ENCODE results near the gene SLAMF8.

Gene SLAMF8

DNA sequence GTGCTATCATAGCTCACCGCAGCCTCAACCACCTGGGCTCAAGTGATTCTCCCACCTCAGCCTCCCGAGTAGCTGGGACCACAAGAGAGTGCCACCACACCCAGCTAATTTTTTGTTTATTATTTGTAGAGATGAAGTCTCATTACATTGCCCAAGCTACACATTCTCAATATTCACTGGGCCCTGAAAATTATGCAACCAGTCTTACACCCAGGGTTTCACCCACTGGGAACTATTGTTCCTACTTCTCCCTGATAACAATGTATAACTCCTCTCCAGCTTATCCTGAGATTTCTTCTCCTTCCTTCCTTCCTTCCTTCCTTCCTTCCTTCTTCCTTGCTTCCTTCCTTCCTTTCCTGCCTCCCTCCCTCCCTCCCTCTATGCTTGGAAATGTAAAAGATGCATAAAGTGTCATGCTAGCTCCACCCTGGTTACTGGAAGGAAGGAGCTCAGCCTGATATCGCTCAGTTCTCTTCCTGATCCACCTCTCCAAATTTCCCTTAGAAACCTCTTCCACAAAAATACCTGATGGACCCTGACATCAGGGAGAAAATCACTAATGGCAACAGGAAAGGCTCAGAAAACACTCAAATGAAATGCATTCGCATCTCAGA is 47.0 kb downstream of the SLAMF8 start:
- DNase-seq (ENCODE audit: low spot score): no peak

DNA sequence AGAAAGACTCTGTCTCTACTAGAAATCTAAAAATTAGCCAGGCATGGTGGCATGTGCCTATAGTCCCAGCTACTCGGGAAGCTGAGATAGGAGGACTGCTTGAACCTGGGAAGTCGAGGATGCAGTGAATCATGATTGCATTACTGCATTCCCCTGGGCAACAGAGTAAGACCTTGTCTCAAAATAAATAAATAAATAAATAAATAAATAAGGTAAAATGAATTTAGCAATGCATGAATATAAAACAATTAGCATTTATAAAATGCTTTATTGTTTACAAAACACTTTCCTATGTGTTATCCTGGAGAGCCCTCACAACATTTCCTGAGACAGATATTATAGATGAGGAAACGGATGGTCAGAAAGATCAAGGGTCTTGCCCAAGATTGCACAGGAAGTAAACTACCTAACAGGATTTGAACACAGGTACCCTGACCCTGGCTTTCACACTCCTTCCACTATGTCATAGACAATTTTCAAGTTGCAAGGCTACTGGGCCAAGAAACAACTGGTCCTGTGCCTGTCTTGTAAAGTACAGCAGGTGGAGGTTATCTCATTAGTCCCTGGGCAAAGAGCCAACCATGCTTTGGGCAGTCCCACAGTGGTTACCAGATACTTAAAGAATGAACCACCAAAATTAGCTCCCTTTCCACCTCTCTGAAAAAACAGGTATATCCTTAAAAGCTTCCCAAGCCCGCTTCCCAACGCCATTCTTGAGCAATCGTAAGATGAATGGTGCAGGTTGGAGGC is 51.2 kb downstream of the SLAMF8 start:
- no peak for DNase-seq (ENCODE audit: low spot score)

DNA sequence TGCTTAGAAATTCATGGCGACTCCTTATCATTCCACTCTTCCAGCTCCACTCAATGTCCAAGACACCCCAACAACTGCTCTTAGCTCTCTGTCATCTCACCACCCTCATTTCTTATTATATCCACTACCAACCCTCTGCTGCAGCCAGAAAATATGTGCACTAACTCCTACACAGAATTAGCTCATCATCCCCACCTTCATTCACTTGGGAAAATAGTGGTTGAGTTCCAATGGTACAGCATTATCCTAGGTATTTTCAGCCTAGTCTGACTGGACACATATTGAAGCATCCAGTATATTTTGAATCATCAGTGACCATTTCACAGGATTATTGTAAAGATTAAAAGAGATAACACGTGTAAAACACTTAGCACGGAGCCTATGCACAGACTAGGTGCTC is 52.5 kb downstream of the SLAMF8 start:
- DNase-seq (ENCODE audit: low spot score): no peak

DNA sequence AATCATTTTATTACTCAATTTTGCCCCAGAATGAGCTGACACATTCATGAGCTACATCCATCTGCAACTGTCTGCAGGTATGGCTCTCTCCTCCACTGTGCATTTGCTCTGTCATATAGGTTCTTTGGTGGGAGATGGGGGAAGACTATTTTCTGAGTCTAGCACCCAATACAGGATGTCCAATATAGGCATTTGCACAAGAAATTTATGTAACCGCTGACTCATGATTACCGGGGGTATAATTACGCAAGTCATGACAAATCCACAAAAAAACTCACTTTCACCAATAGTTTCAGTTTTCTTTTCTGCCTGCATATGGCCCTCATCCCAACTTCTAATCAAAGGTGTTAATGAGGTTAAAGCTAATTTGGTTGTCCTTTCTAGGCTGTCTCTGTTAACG is 53.3 kb downstream of the SLAMF8 start:
- DNase-seq (ENCODE audit: low spot score): no peak

DNA sequence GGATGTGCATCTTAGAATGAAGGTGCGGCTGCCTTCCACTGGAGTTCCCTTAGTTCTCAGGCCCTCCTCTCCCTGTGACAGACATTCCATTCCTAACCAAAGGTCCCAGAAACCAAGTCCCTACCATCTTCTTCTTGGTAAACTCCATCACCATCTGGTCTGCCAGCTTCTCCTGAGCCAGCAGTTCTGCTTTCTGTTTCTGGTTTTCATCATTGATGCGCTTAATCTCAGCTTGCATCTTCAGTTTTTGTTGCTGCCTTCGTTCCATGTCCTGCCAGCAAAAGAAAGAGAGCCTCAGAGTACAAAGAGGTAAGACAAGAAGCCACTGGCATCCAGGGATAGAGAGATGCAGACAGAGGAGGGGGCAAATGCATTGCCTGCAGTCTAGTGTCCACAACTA is 53.8 kb downstream of the SLAMF8 start:
- no peak for DNase-seq (ENCODE audit: low spot score)

DNA sequence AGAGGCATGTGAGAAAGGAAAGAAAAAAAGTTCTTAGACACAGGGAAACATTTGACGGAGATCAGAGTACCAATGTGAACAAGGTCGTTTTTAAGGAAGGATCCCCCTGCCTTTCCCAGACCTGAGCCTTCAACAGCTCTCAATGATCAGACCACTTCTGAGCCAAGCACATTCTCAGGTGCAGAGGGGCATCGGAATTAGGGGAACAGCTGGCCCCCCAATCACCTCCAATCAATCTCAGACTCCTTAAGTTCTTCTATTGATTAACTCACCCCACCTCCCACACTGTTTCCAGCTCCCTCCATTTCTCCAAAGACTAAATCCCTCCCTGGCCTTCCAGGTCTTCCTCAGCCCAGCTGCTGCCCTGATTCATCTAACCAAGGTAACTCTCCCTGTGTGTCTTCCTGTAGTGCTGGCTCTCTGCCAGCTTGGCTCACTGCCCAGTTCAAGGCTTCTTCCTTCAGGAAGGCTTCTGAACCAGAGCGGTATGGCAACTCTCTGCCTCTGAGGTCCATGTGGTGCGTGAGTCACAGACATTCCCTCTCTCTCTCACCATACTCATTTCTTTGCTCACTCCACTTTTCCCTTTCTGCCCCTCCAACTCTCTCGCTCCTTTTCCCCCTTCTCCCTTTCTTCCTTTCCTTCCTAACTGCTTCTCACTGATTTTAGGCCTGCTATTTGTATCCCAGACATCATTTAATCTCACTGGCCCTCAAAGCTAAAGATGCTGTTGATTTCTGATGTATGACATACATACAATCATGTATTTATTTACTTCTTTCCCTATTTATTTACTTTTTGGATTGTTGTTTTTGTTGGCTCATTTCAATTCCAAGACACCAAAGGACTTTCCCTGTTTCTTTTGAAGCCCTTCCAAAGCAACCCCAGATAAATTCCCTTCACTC is 55.2 kb downstream of the SLAMF8 start:
- no peak for DNase-seq (ENCODE audit: low spot score)

DNA sequence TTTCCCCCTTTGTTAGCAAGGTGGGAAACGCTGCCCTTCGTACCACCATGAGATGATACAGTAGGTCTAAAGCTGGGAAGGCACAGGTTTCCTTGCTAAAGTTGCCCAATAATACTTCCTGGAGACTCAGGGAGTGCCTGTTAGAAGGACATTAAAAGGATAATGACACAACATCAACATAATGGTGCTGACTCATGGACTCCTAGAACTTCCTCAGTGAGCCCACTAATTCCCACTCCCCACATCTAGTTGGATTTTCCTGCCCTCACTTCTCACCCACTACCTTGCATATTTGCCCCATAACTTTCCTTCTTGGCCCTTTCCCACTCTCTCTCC is 55.8 kb downstream of the SLAMF8 start:
- DNase-seq (ENCODE audit: low spot score): no peak

DNA sequence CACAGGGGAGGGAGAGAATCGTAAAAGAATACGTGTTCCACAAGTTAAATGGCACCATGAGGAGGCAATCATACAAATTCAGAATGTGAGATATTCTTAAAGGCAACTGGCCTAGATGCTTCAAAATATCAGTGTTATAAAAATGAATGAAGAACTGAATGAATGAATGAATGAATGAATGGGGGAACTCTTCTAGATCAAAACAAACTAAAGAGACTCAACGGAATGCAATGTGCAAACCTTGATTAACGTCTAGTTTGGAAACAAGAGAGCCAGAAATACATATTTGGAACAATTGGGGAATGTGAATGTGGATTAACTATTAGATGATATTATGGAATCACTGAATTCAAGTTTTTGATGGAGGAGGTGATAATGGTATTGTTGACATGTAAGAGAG is 56.5 kb downstream of the SLAMF8 start:
- no peak for DNase-seq (ENCODE audit: low spot score)

DNA sequence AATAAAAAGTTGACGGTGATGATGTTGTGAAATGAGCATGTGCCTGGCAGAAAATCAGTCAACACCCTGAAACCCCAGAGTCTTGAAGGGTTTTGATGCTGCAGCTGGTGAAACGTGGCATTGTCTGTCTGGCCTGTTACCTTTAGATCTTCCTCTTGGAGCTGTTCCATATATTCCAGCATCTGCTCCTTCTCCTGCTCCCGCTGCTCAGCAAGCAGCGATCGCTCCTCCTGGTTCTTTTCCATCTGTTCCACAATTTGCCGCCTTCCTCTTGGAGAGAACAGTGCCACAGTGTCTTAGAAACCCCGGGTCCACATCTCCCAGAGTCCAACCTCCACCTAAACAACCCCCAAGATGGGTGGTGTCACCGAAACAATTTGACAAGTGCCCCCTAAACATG is 57.6 kb downstream of the SLAMF8 start:
- DNase-seq (ENCODE audit: low spot score): no peak

Data from left forelimb (tissue), 1 donor.